NAMALWA (cell line): Measurements from ENCODE around the gene CHADL.
"Not testable (repeated sequence)": the region's sequence is repeated elsewhere in the genome, so short reads cannot be mapped to it uniquely, and the experiment has no call there.

Experiments used
- DNase-seq: peaks from one replicate; pipeline ENCODE4 v3.0.0-alpha.2; 2015; ENCODE audit warnings: low spot score

The CHADL gene

DNA sequence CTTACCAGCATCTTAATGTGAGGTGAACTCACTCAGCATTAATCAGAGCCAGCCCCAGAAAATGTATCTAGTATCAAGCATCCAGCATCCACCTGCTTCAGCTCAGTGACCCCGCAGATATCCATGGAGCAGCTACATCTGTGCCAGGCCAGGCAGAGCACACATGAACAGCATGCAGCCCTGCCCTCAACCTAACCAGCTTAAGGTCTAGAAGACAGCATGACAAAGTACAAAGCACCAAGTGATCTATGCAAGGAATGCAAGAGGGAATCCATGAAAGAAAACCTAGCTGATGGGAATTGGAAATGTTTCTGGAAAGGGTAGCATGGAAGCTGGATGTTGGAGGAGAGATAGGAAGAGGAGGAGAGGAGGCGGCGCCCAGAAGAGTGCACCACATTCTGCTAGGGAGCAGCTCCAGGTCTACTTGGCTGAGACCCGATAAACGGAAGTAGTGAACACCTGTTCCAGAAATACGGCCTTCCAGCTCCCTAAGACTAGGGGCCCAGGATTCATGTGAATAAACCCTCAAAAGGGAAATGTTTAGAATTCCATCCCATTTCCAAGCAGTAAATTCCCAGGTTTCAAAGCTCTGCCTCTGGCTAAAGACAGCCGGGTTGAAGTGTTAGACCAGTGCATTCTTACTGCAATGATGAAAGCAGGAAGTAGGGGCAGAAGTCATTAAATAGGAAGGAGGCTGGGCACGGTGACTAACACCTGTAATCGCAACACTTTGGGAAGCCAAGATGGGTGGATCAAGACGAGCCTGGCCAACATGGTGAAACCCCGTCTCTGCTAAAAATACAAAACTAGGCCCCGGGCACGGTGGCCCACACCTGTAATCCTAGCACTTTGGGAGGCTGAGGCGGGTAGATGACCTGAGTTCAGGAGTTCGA is 59.1 kb downstream of the CHADL start:
- DNase-seq = no peak

DNA sequence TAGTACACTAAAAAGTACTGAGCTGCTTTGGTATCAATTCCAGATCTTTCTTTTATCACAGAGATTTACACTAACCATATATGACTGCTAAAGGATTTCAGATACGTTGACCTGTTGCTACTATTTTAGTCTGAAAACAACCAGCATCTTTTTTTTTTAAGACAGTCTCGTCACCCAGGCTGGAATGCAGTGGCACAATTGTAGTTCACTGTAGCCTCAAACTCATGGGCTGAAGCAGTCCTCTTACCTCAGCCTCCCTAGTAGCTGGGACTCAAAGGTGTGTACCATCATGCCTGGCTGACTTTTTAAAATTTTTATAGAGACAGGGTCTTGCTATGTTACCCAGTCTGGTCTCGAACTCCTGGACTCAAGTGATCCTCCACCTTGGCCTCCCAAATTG is 59.8 kb downstream of the CHADL start:
- no peak for DNase-seq

DNA sequence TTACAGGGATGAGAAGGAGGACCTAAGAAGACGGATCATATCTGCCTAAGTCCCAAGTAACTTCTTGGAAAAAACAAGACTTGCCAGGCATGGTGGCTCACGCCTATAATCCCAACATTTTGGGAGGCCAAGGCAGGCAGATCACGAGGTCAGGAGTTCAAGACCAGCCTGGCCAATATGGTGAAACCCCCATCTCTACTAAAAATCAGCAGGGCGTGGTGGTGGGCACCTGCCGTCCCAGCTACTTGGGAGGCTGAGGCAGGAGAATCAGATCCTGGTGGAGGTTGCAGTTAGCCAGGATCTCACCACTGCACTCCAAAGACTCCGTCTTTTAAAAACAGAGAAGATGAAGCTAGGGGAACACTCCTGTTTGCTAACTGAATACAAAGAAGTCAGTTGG is 60.4 kb downstream of the CHADL start:
- DNase-seq = not testable (repeated sequence)
